Glutamatergic neuron (in vitro differentiated cells): ENCODE results near the gene SLC26A6. TPM values are rescaled to one million over a fixed set of nuclear protein-coding genes. Genes with fewer than 3 reads are reported as not detected.

Experiments
- DNase-seq: peaks from one replicate; pipeline ENCODE4 v3.0.0; 2022
- H3K27ac Mint-ChIP-seq: one replicate; pipeline ENCODE4 v1.8.0; 2020; ENCODE audit warnings: mild to moderate bottlenecking, mixed read lengths, inconsistent platforms; ENCODE audit not compliant: unreplicated experiment
- H3K27me3 Mint-ChIP-seq: one replicate; pipeline ENCODE4 v1.8.0; 2020; ENCODE audit warnings: mild to moderate bottlenecking, moderate library complexity, mixed read lengths, inconsistent platforms; ENCODE audit not compliant: unreplicated experiment
- H3K36me3 Mint-ChIP-seq: one replicate; pipeline ENCODE4 v1.8.0; 2020; ENCODE audit warnings: mild to moderate bottlenecking, mixed read lengths, inconsistent platforms; ENCODE audit not compliant: unreplicated experiment
- H3K4me1 Mint-ChIP-seq: one replicate; pipeline ENCODE4 v1.8.0; 2020; ENCODE audit warnings: mild to moderate bottlenecking, low read depth, mixed read lengths, inconsistent platforms; ENCODE audit not compliant: unreplicated experiment
- H3K4me3 Mint-ChIP-seq: one replicate; pipeline ENCODE4 v1.8.0; 2020; ENCODE audit warnings: mild to moderate bottlenecking, mixed read lengths, inconsistent platforms; ENCODE audit not compliant: unreplicated experiment
- H3K9me3 Mint-ChIP-seq: one replicate; pipeline ENCODE4 v1.8.0; 2020; ENCODE audit warnings: mild to moderate bottlenecking, moderate library complexity, mixed read lengths, inconsistent platforms; ENCODE audit not compliant: unreplicated experiment
- total RNA-seq: library from RNA; stranded (reverse); fragmentation: NEBNext Ultra II Directional; extraction: Animal tissue kit (Norgen Biotek cat#: 25700); gene quantifications from one replicate; pipeline ENCODE4 v1.2.1, GENCODE V29; 2021; ENCODE audit not compliant: unreplicated experiment
- TF ChIP-seq, protein P1 (sequence below): fragments of 200-600 bp; sonication (generic); IDR thresholded peaks from one replicate; pipeline ENCODE4 v1.5.0; 2021; ENCODE audit not compliant: partially characterized antibody, unreplicated experiment

SLC26A6 gene
- total RNA-seq, 1 donor from 2014 or later, result 26.0 TPM

DNA sequence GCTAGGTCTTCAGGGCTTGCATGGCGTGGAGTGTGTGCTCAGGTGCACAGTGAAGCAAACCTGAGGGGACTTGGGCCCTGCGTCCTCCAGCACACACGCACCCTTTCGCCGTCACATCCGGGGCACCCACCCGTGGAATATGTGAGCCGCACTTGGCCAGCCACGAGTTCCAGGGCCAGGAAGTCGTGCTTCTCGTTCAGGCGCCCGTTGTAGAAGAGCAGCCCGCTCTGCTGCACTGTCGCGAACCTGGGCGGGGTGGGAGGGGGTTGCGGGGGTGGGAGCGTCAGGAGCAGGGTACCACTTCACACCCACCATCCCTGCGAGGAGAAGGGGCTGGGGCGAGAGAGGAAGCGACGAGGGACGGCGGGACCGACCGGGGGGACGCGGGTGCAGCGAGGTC is 20.3 kb upstream of the SLC26A6 start:
- TF ChIP-seq, protein P1, sequence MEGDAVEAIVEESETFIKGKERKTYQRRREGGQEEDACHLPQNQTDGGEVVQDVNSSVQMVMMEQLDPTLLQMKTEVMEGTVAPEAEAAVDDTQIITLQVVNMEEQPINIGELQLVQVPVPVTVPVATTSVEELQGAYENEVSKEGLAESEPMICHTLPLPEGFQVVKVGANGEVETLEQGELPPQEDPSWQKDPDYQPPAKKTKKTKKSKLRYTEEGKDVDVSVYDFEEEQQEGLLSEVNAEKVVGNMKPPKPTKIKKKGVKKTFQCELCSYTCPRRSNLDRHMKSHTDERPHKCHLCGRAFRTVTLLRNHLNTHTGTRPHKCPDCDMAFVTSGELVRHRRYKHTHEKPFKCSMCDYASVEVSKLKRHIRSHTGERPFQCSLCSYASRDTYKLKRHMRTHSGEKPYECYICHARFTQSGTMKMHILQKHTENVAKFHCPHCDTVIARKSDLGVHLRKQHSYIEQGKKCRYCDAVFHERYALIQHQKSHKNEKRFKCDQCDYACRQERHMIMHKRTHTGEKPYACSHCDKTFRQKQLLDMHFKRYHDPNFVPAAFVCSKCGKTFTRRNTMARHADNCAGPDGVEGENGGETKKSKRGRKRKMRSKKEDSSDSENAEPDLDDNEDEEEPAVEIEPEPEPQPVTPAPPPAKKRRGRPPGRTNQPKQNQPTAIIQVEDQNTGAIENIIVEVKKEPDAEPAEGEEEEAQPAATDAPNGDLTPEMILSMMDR, result no peak
- peaks cover 30% of the 10 kb centered on the region for H3K9me3 Mint-ChIP-seq
- DNase-seq, result no peak
- H3K4me1 Mint-ChIP-seq, result peaks cover 6% of the 10 kb centered on the region
- H3K27me3 Mint-ChIP-seq, result peaks cover 10% of the 10 kb centered on the region
- peak overlapping the region; percentile 70 for H3K4me3 Mint-ChIP-seq
- peaks cover 23% of the 10 kb centered on the region for H3K36me3 Mint-ChIP-seq
- no peak overlapping the region for H3K27ac Mint-ChIP-seq

DNA sequence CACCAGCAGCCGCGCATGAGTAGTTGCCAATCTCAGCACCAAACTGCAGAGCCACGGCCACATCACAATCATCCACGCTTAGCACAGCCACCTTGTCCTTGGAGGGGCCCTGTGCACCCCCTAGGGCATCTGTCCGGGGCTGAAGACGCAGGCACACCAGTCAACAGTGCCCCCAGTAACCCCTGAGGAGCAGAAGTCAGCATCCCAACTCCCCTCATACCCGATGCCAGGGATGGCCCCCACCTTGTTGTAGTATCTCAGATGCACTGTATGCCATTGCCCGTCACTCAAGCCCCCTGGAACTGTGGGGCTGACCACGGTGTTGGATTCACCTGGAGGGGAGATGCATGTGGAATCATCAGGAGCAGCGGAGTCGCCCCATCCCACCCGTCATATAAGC is 19.8 kb upstream of the SLC26A6 start:
- H3K4me3 Mint-ChIP-seq, result peak overlapping the region; percentile 70
- TF ChIP-seq, protein P1, result no peak
- peaks cover 26% of the 10 kb centered on the region for H3K9me3 Mint-ChIP-seq
- peaks cover 23% of the 10 kb centered on the region for H3K36me3 Mint-ChIP-seq
- H3K27ac Mint-ChIP-seq, result no peak overlapping the region
- peaks cover 10% of the 10 kb centered on the region for H3K27me3 Mint-ChIP-seq
- peaks cover 6% of the 10 kb centered on the region for H3K4me1 Mint-ChIP-seq
- no peak for DNase-seq

DNA sequence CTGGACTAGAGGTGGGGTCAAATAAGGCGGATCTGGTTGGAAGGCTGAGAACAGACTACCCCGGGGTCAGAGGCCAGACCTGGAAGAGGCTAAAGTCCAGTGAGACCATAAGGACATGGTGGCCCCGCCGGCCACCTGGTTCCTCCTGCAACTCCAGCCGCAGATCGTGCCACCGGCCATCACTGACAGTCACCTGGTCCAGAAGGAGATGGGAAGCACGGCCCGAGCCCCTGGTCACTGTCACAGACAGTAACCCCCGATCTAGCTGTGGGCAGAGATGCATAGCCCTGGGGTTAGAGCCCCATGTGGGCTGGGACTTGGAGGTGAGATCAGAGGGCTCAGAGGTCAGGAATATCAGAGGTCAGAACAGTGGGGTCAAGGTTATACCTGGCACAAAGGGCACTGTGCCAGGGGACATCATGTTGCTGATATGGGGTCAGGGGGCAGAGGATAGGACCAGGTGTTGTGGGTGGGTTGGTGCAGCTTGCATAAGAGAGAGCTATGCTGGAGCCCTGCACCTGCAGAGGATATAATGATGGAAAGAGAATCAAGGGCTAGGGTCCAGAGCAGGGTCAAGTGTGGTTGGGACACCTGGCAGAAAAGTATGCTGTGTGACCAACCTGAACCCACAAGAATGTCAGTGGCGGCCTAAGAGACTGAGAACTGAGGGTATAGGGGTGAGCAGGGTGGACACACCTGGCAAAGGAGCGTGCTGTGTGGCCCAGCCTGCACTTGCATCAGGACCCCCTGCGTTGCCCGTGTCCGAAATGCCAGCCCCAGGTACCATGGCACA is 17.9 kb upstream of the SLC26A6 start:
- Mint-ChIP-seq H3K36me3 (peaks cover 9% of the 10 kb centered on the region), H3K27me3 (peaks cover 10% of the 10 kb centered on the region), H3K4me1 (no peaks in the 10 kb centered on the region), H3K27ac (no peak overlapping the region), H3K9me3 (peaks cover 18% of the 10 kb centered on the region), H3K4me3 (no peak overlapping the region)
- TF ChIP-seq, protein P1, result no peak
- no peak for DNase-seq

DNA sequence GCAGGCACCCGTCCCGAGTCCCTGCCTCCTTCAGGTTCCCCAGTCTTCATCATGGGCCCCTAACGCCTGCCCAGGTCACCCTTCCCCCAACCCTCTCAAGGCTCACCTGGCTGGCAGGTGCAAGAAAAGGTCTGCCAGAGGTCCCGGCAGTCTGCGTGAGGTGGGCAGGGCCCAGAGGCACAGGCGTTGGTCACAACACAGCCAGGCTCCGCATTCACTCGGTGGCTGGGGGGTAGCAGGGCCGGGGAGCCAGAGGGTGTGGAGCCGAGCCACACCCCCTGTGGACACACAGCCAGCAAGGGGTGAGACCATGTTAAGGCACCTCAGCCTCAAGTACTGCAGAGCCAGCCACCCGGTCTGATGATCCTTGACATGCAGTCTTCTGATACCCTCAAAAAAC is 16.5 kb upstream of the SLC26A6 start:
- TF ChIP-seq, protein P1, result no peak
- Mint-ChIP-seq H3K9me3 (peaks cover 15% of the 10 kb centered on the region), H3K4me1 (no peaks in the 10 kb centered on the region)

DNA sequence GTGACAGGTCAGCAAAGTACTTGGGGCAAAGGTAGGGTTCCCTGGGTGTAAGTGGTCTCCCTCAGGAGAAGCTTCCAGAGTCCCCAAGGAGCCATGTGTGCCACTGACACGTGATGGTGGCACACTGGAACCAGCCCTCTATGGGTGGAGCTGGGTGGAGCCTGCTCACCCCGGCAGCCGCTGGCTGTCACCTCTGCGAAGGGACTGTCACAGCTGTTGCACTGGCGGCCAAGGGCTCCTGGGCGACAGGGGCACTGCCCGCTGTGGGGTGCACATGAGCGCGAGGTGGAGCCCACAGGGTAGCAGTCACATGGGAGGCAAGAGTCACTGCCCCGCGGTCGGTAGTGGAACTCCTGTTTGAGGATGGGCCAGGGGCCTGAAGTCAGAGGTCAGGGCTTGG is 15.5 kb upstream of the SLC26A6 start:
- Mint-ChIP-seq H3K36me3 (peaks cover 4% of the 10 kb centered on the region), H3K4me3 (no peak overlapping the region), H3K27ac (no peak overlapping the region), H3K9me3 (peaks cover 15% of the 10 kb centered on the region), H3K4me1 (no peaks in the 10 kb centered on the region), H3K27me3 (peaks cover 13% of the 10 kb centered on the region)
- TF ChIP-seq, protein P1, result no peak
- no peak for DNase-seq

More for the DNA sequence above, 16.5 kb upstream of the SLC26A6 start:
- Mint-ChIP-seq H3K36me3 (peaks cover 4% of the 10 kb centered on the region), H3K27ac (no peak overlapping the region), H3K4me3 (no peak overlapping the region), H3K27me3 (peaks cover 11% of the 10 kb centered on the region)
- no peak for DNase-seq
